SK-N-SH (cell line): ENCODE results near the gene UBL7. TPM values are rescaled to one million over a fixed set of nuclear protein-coding genes. Genes with fewer than 3 reads are reported as not detected.

Experiments
- CTCF ChIA-PET: fragments of 300-600, 350-600 bp; formaldehyde crosslinking; extraction: SDS; loops from one replicate; lab custom pipeline; 2021; lab: Yijun Ruan, JAX
- POLR2A ChIA-PET: fragments of 350-600 bp; sonication (Branson Sonifier 250); formaldehyde crosslinking; extraction: SDS; loops from one replicate; lab custom pipeline; 2020; ENCODE audit warnings: antibody characterized with exemption, inconsistent platforms; lab: Yijun Ruan, JAX
- DNase-seq: peaks from one replicate; pipeline ENCODE4 v3.0.0; 2012
- H2AFZ ChIP-seq: fragments of 200-600 bp; sonication (generic); 2 replicates; pipeline ENCODE4 v1.8.1; 2016; ENCODE audit warnings: antibody characterized with exemption, mild to moderate bottlenecking, low read depth
- H3F3A ChIP-seq: fragments of 200-600 bp; sonication (generic); replicated peaks from 2 replicates; pipeline ENCODE3; 2016; ENCODE audit warnings: antibody characterized with exemption, mild to moderate bottlenecking; ENCODE audit not compliant: insufficient read depth
- H3K27ac ChIP-seq, 2 experiments: fragments of 200-500 bp in 1 of 2; fragments of 200-600 bp in 1 of 2; sonication (Bioruptor generic) in 1 of 2; sonication (generic), shearing (Covaris generic) in 1 of 2; 2 replicates each; pipeline versions ENCODE4 v1.5.1 to v1.6.1; 2014 to 2016; ENCODE audit warnings: low read depth in 2 of 2, inconsistent platforms in 1 of 2, low read length in 1 of 2, mild to moderate bottlenecking in 1 of 2, mixed read lengths in 1 of 2
- H3K27me3 ChIP-seq: fragments of 200-600 bp; sonication (generic), shearing (Covaris generic); 2 replicates; pipeline ENCODE4 v1.6.1; 2016; ENCODE audit warnings: mixed run types; ENCODE audit not compliant: insufficient read depth
- H3K36me3 ChIP-seq, 2 experiments: fragments of 200-500 bp in 1 of 2; fragments of 200-600 bp in 1 of 2; sonication (Bioruptor generic) in 1 of 2; sonication (generic) in 1 of 2; replicated peaks in 1 of 2; 2 replicates each; pipeline versions ENCODE3 to v1.5.1; 2014 to 2016; ENCODE audit warnings: low read length in 1 of 2, mild to moderate bottlenecking in 1 of 2; ENCODE audit not compliant: insufficient read depth in 2 of 2, control insufficient read depth in 1 of 2
- H3K4me1 ChIP-seq, 2 experiments: fragments of 200-500 bp in 1 of 2; fragments of 200-600 bp in 1 of 2; sonication (Bioruptor generic) in 1 of 2; sonication (generic), shearing (Covaris generic) in 1 of 2; 2 replicates each; pipeline versions ENCODE4 v1.5.1 to v1.6.1; 2014 to 2016; ENCODE audit warnings: low read depth in 1 of 2, low read length in 1 of 2, mixed run types in 1 of 2; ENCODE audit not compliant: insufficient read depth in 2 of 2, control insufficient read depth in 1 of 2
- H3K4me2 ChIP-seq: fragments of 200-600 bp; sonication (generic), shearing (Covaris generic); 2 replicates; pipeline ENCODE4 v1.6.1; 2017; ENCODE audit warnings: mixed run types
- H3K4me3 ChIP-seq, 2 experiments: fragments of 200-500 bp in 1 of 2; fragments of 200-600 bp in 1 of 2; sonication (Bioruptor generic) in 1 of 2; sonication (generic), shearing (Covaris generic) in 1 of 2; 2 replicates each; pipeline versions ENCODE4 v1.5.1 to v1.8.1; 2014 to 2016; ENCODE audit warnings: low read depth in 2 of 2, inconsistent platforms in 1 of 2, low read length in 1 of 2, mild to moderate bottlenecking in 1 of 2, mixed read lengths in 1 of 2, moderate library complexity in 1 of 2
- H3K79me2 ChIP-seq: fragments of 200-600 bp; sonication (generic); 2 replicates; pipeline ENCODE4 v1.8.1; 2017; ENCODE audit warnings: mild to moderate bottlenecking; ENCODE audit not compliant: insufficient read depth
- H3K9ac ChIP-seq: fragments of 200-600 bp; sonication (generic); 2 replicates; pipeline ENCODE4 v1.6.1; 2017; ENCODE audit warnings: mixed run types
- H3K9me2 ChIP-seq: fragments of 200-600 bp; sonication (generic); 2 replicates; pipeline ENCODE4 v1.6.1; 2017; ENCODE audit warnings: mixed run types
- H3K9me3 ChIP-seq: fragments of 200-600 bp; sonication (generic); 2 replicates; pipeline ENCODE4 v1.6.1; 2017; ENCODE audit warnings: mixed run types, mild to moderate bottlenecking, moderate library complexity
- H4K20me1 ChIP-seq: fragments of 200-600 bp; sonication (generic); 2 replicates; pipeline ENCODE4 v1.6.1; 2017; ENCODE audit warnings: mild to moderate bottlenecking, mixed run types; ENCODE audit not compliant: insufficient read depth
- EZH2phosphoT487 ChIP-seq: fragments of 200-600 bp; sonication (generic); IDR thresholded peaks from 2 replicates; pipeline ENCODE4 v1.6.1; 2017; ENCODE audit warnings: low read depth, mixed run types, mild to moderate bottlenecking, antibody characterized with exemption, moderate library complexity, borderline replicate concordance
- GABPA ChIP-seq: IDR thresholded peaks from 2 replicates; pipeline ENCODE4 v1.4.0; 2012; ENCODE audit warnings: low read depth, mild to moderate bottlenecking
- MEF2A ChIP-seq: IDR thresholded peaks from 2 replicates; pipeline ENCODE4 v1.4.0; 2012; ENCODE audit warnings: low read depth, borderline replicate concordance
- MXI1 ChIP-seq: IDR thresholded peaks from 2 replicates; pipeline ENCODE4 v1.6.1; 2012; ENCODE audit warnings: mild to moderate bottlenecking, low read depth, low read length, improper control_type of control experiment
- NFIC ChIP-seq: IDR thresholded peaks from 2 replicates; pipeline ENCODE4 v1.4.0; 2012; ENCODE audit warnings: borderline replicate concordance
- POLR2AphosphoS5 ChIP-seq: IDR thresholded peaks from 2 replicates; pipeline ENCODE4 v1.6.1; 2012; ENCODE audit warnings: low read depth, low read length
- RFX5 ChIP-seq: IDR thresholded peaks from 2 replicates; pipeline ENCODE4 v1.6.1; 2012; ENCODE audit warnings: mild to moderate bottlenecking, improper control_type of control experiment, low read length
- SMC3 ChIP-seq: IDR thresholded peaks from 2 replicates; pipeline ENCODE4 v1.6.1; 2012; ENCODE audit warnings: low read depth, low read length, improper control_type of control experiment
- YY1 ChIP-seq: IDR thresholded peaks from 2 replicates; pipeline ENCODE4 v1.4.0; 2012; ENCODE audit warnings: low read depth, mild to moderate bottlenecking
- WGBS: methylation state at CpG from one replicate; pipeline ENCODE4 v1.1.6; 2017; ENCODE audit warnings: low lambda C conversion rate; 5-methylcytosine and 5-hydroxymethylcytosine counted together
- polyA plus RNA-seq, 3 experiments: library from polyadenylated mRNA; depleted of rRNA; stranded (reverse); fragments of >200 nt; gene quantifications; 2 replicates each; pipeline ENCODE4 v1.2.3, GENCODE V29; 2012
- TF ChIP-seq, protein P1 (sequence below): IDR thresholded peaks from 2 replicates; pipeline ENCODE4 v1.6.1; 2012; ENCODE audit warnings: mild to moderate bottlenecking, low read depth, low read length, moderate library complexity
- TF ChIP-seq, protein P2 (sequence below): IDR thresholded peaks from 2 replicates; pipeline ENCODE4 v1.4.0; 2012; ENCODE audit warnings: low read depth, borderline replicate concordance
- TF ChIP-seq, protein P3 (sequence below): IDR thresholded peaks from 2 replicates; pipeline ENCODE4 v1.4.0; 2012; ENCODE audit warnings: low read depth, borderline replicate concordance
- TF ChIP-seq, protein P4 (sequence below): fragments of 200-600 bp; sonication (generic); IDR thresholded peaks from 2 replicates; pipeline ENCODE4 v1.6.1; 2017; ENCODE audit warnings: antibody characterized with exemption, mild to moderate bottlenecking, moderate library complexity

The UBL7 gene
- polyA plus RNA-seq, 1 of the 3 experiments (the other 2 are of a cell fraction), result 81.1 TPM

DNA sequence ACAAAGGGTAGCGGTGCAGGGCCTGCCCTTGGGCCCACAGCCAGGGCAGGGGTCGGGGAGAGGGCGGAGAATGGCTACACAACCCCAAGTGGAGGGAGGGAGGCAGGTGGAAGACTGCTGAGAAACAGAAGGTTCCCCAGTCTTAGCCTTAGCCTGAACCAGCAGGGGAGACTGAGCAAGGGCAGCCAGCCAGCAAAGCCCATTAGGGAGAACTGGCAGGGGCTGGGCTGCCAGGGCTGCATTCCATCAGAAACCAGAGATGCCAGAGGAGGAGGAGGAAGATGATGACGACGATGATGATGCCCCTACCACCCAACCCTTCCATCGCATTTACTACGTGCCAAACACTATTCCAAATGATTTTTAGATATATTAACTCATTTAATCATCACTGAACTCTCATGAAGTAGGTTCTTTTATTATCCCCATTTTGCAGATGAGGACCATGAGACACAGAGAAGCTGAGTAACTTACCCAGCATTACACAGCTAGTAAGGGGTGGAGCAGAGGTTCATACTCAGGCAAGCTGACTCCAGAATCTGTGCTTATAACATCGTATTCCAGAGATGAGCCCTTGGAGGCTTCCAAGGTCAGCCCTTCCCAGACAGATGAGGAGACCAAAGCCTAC, 35.9 kb downstream of the UBL7 start:
- Histone ChIP-seq H3K9me3 (no peaks in the 10 kb centered on the region), H3F3A (no peaks in the 10 kb centered on the region), H2AFZ (no peak overlapping the region), H3K4me3 (no peak overlapping the region), H3K4me1 (peaks cover 20 to 30% of the 10 kb centered on the region in 2 experiments; a peak in 3 of 4 replicates), H3K4me2 (no peak overlapping the region), H3K27ac (no peak overlapping the region), H3K79me2 (no peaks in the 10 kb centered on the region), H3K9ac (no peak overlapping the region), H3K27me3 (no peaks in the 10 kb centered on the region), H3K9me2 (no peaks in the 10 kb centered on the region), H3K36me3 (no peaks in the 10 kb centered on the region), H4K20me1 (no peaks in the 10 kb centered on the region)
- no peak for DNase-seq
- CTCF ChIA-PET, result interaction anchor here (0.6 kb wide), 1 partner anchor 13 kb away, joined by 3 read pairs; no protein-coding TSS in a partner anchor
- WGBS, result 91% methylated on average over 5 of the region's 8 CpGs
- POLR2A ChIA-PET, result no interaction called here
- TF ChIP-seq, protein P1, sequence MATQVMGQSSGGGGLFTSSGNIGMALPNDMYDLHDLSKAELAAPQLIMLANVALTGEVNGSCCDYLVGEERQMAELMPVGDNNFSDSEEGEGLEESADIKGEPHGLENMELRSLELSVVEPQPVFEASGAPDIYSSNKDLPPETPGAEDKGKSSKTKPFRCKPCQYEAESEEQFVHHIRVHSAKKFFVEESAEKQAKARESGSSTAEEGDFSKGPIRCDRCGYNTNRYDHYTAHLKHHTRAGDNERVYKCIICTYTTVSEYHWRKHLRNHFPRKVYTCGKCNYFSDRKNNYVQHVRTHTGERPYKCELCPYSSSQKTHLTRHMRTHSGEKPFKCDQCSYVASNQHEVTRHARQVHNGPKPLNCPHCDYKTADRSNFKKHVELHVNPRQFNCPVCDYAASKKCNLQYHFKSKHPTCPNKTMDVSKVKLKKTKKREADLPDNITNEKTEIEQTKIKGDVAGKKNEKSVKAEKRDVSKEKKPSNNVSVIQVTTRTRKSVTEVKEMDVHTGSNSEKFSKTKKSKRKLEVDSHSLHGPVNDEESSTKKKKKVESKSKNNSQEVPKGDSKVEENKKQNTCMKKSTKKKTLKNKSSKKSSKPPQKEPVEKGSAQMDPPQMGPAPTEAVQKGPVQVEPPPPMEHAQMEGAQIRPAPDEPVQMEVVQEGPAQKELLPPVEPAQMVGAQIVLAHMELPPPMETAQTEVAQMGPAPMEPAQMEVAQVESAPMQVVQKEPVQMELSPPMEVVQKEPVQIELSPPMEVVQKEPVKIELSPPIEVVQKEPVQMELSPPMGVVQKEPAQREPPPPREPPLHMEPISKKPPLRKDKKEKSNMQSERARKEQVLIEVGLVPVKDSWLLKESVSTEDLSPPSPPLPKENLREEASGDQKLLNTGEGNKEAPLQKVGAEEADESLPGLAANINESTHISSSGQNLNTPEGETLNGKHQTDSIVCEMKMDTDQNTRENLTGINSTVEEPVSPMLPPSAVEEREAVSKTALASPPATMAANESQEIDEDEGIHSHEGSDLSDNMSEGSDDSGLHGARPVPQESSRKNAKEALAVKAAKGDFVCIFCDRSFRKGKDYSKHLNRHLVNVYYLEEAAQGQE, result no peak
- no peak for TF ChIP-seq SMC3
- no peak for TF ChIP-seq GABPA
- TF ChIP-seq EZH2phosphoT487, result no peak
- TF ChIP-seq, protein P2, sequence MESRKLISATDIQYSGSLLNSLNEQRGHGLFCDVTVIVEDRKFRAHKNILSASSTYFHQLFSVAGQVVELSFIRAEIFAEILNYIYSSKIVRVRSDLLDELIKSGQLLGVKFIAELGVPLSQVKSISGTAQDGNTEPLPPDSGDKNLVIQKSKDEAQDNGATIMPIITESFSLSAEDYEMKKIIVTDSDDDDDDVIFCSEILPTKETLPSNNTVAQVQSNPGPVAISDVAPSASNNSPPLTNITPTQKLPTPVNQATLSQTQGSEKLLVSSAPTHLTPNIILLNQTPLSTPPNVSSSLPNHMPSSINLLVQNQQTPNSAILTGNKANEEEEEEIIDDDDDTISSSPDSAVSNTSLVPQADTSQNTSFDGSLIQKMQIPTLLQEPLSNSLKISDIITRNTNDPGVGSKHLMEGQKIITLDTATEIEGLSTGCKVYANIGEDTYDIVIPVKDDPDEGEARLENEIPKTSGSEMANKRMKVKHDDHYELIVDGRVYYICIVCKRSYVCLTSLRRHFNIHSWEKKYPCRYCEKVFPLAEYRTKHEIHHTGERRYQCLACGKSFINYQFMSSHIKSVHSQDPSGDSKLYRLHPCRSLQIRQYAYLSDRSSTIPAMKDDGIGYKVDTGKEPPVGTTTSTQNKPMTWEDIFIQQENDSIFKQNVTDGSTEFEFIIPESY, result no peak

DNA sequence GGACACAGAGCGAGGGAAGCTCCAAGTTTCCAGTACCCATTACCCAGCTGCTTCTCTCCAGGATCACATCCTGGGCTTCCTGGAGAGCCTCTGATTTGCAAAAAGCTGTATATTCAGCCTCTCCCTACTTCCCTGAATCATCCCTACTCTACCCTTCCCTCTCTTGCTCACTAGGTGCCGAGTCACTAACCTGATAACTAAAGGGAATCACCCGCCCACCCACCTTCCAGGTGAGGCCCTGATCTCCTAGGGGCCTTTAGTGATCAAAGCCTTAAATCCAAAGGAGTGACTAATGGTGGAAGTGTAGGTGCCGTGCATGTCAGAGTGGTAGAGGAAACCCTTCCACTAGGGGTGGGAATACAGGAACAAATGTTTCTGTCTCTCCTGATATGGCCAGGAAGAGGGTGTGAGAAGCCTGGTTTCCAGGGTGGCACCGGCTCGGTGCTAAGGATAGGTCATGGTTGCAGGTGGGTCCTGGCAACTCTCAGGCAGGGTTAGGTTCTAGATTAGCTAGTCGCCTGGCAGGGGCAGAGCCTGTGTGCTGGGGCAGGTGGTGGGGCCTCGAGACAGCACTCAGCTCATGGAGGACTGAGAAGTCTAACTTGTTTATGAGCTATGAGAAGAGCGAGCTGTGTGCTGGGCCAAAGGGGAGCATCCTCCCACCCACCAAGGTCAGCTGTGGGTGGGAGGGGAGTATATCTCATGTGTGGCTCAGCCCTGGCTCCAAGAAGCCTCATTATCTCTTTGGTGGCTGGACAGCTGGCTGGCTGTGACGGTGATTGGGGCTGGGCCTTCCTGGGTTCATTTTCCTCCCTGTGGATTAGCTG, 37.3 kb downstream of the UBL7 start:
- ChIA-PET POLR2A (no interaction called here), CTCF (interaction anchor here (0.8 to 2.4 kb wide), 2 partner anchors 15 to 41 kb away, joined by 3 to 12 read pairs; no protein-coding TSS in a partner anchor)
- no peak overlapping the region for H2AFZ ChIP-seq
- no peak for DNase-seq
- H3K9ac ChIP-seq, result no peak overlapping the region
- no peaks in the 10 kb centered on the region for H4K20me1 ChIP-seq
- H3K27ac ChIP-seq, result no peak overlapping the region
- H3F3A ChIP-seq, result no peaks in the 10 kb centered on the region
- no peaks in the 10 kb centered on the region for H3K27me3 ChIP-seq
- H3K79me2 ChIP-seq, result no peaks in the 10 kb centered on the region
- H3K9me2 ChIP-seq, result no peaks in the 10 kb centered on the region
- H3K4me3 ChIP-seq, result no peak overlapping the region
- H3K9me3 ChIP-seq, result no peaks in the 10 kb centered on the region
- peaks cover 21 to 30% of the 10 kb centered on the region in 2 experiments; a peak in 3 of 4 replicates for H3K4me1 ChIP-seq
- H3K4me2 ChIP-seq, result 0 out of 2 replicates have a peak overlapping the region, but pooled peaks have one; percentile 53
- WGBS, result 91% methylated on average over 7 of the region's 10 CpGs
- H3K36me3 ChIP-seq, result no peaks in the 10 kb centered on the region
- no peak for TF ChIP-seq GABPA
- no peak for TF ChIP-seq MXI1
- no peak for TF ChIP-seq MEF2A
- TF ChIP-seq, protein P3, sequence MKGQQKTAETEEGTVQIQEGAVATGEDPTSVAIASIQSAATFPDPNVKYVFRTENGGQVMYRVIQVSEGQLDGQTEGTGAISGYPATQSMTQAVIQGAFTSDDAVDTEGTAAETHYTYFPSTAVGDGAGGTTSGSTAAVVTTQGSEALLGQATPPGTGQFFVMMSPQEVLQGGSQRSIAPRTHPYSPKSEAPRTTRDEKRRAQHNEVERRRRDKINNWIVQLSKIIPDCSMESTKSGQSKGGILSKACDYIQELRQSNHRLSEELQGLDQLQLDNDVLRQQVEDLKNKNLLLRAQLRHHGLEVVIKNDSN, result no peak
- TF ChIP-seq RFX5, result no peak
- TF ChIP-seq YY1, result no peak
- TF ChIP-seq NFIC, result no peak
- TF ChIP-seq, protein P2, result no peak
- TF ChIP-seq, protein P4, sequence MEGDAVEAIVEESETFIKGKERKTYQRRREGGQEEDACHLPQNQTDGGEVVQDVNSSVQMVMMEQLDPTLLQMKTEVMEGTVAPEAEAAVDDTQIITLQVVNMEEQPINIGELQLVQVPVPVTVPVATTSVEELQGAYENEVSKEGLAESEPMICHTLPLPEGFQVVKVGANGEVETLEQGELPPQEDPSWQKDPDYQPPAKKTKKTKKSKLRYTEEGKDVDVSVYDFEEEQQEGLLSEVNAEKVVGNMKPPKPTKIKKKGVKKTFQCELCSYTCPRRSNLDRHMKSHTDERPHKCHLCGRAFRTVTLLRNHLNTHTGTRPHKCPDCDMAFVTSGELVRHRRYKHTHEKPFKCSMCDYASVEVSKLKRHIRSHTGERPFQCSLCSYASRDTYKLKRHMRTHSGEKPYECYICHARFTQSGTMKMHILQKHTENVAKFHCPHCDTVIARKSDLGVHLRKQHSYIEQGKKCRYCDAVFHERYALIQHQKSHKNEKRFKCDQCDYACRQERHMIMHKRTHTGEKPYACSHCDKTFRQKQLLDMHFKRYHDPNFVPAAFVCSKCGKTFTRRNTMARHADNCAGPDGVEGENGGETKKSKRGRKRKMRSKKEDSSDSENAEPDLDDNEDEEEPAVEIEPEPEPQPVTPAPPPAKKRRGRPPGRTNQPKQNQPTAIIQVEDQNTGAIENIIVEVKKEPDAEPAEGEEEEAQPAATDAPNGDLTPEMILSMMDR, result no peak
- no peak for TF ChIP-seq POLR2AphosphoS5
